ENCODE results near the gene AUTS2.

GRCh38 chr7:70457482-70457881, 859.2 kb downstream of the AUTS2 start:
- TF ChIP-seq POLR2A (IDR thresholded peaks at IDR 0.05) (no peak), CTCF (IDR thresholded peaks at IDR 0.05) (no peak), POLR2AphosphoS5 (IDR thresholded peaks at IDR 0.05) (no peak)

Measured in breast epithelium (tissue), 3 donors.